Stimulated activated CD8-positive, alpha-beta memory T cell treated with anti-CD3 and anti-CD28 coated beads, Interleukin-4, amount 100 ng/mL, for 1 hour (primary cell): ENCODE data around the gene UXS1.

Source experiments
- DNase-seq, 2 donors: peaks; one replicate each; pipeline ENCODE4 v3.0.0-alpha.2; 2020; ENCODE audit warnings: low read depth in 2 of 2, low spot score in 1 of 2

Gene UXS1

DNA sequence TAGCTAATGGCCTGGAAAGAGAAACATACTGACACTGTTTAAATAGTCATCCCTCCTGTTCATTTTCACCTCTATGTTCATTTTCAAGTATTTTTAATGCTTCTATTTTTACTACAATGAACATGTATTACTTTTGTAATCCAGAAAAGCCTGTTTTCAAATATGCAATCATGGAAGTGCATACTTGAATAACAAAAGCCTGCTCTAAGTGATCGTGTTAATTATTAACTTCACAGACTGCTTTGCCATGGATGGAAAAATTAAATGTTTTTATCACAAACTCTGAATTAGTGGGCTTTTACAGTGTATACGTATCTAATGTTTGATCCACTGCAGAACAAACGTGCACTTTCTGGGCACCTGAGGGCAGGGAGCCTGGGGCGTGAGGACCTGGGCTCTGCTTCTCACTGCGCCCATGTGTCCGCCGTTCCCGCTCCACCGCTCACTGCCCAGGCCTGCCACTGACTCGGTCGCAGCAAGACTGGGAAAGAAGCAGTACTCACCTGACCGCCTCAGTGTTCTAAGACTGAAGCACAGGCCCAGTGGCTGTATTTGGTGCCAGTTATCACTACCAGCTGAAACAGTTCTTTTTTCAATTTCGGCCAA lies 80.6 kb downstream of the UXS1 start:
- no peak for DNase-seq

GRCh38 chr2:106111882-106112571 lies 82.1 kb downstream of the UXS1 start:
- no peak for DNase-seq

- no peak for DNase-seq
These were observed 84.3 kb downstream of the UXS1 start for GRCh38 chr2:106109675-106110424.

GRCh38 chr2:106108791-106109190 lies 85.3 kb downstream of the UXS1 start:
- DNase-seq: no peak

DNA sequence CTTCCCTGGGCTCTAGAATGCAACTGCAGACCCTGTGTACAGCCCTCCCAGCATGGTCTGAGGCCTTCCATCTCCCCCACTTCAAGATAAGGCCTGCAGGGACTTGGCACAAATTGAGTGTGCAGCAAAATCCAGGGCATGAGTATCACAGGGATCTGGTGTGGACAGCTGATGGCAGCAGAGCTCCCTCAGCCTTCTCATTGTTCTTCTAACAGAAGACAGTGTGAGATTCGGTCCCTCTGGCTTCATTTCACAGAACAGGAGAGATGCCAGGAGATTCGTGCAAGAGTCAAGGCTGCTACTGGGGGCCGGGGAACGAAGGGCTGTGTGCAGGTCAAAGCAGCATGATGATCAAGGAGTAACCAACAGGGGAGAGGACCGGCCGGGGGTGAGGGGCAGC lies 85.8 kb downstream of the UXS1 start:
- no peak for DNase-seq

GRCh38 chr2:106107509-106108131 lies 86.5 kb downstream of the UXS1 start:
- no peak for DNase-seq

GRCh38 chr2:106106622-106107508 lies 87.2 kb downstream of the UXS1 start:
- no peak for DNase-seq

DNA sequence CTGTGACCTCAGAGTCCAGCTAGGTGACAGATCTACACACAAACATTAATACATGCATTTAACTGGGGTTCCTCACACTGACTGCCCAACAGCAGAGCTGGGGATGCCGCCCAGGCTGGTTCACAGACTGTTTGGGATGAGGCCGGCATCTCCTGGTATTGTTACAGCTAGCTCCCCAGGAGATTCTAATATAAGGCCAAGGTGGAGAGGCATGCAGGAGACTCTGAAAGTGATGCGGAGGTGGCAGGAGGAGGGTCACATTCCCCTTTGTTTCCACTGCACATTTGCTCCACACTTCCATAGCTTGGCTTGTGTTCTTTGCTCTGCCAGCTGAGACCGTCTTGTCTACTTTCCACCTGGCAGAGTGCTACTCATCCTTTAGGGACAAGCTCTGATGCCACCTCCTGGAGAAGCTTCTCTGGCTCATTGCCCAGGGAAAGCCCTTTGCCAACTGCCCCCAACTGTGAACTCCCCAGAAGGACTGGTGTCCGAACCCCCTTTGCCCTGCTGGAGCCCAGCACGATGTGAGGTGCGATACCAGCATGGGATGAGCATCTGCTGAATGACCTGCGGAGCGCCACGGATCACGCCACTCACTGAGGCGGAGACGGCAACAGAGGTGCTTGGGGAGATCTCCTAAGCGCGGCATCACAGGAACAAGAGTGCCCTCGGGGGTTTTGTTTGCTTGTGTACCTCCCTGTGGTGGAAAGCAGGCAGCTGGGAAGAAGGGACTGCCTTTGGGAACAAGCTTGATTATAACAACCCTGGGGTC lies 88.8 kb downstream of the UXS1 start:
- no peak for DNase-seq

DNA sequence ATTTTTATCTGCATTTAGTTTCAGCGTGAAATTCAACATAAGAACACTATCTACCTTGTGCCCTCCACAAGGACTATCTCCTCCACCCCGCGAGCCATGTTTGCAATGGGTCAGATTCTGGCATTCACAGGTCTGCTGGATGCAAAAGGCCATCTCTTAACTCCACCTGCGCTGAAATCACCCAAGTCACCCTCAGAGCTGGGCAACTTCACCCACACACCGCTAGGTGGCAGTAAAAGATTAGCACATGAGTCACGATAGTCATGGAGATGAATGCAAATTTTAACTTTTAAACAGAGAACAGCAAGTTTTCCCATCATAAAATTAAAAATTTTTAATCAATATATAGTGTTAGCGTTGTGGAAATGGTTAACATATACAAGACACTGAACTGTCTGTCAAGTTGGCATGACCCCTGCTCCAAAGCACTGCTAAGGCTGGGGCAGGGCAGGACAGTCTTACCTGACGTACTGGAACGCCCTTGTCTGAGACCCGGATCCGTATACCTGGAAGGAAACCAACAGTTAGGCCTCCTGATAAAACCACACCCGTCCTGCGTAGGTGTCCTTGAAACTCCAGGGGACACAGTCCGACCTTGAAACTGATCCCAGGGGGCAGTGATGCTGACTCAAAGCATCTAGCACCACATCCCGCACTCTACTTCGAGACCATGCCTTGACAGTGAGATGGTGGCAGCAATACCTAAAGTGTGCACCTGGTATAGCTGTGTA lies 89.6 kb downstream of the UXS1 start:
- DNase-seq: peak in 1 of 2 donors; percentile 37

DNA sequence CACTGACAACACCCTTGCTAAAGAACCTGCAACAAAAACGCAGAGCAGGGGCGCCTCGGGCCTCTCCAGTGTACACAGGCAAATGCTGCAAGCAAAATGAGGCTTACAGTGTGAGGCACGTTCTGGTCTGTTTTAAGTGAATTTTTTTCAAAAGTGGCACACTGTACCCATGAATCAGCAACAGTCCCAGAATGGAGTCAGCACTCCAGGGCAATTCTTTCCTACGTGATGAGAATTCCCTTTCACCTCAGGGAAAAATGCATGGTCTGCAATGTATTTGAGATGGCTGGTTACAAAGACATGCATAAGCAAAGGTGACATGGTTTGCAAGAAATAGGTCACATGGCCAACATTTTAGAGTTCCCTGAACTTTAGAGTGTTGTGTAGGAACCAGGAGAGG lies 94.4 kb downstream of the UXS1 start:
- DNase-seq: no peak

DNA sequence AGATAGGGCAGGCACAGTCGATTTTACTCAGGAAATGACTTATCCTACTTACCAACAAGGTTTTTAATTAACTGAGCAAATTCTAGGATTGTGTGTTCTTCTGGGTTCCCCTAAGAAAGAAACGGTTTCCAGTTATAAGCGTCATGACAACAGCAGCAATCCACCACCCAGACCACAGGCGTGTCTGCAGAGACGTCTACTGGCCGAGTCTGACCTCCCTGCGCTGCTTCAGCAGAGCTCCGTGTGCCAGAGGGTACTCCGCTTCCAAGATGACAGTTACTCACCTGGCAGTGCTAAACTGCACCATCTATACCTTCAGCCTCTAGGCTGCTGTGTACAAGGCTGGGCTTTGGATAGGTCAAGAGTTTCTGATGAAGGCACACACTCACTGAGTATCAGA lies 95.4 kb downstream of the UXS1 start:
- no peak for DNase-seq

- no peak for DNase-seq
These were observed 96.0 kb downstream of the UXS1 start for GRCh38 chr2:106098081-106098480.

DNA sequence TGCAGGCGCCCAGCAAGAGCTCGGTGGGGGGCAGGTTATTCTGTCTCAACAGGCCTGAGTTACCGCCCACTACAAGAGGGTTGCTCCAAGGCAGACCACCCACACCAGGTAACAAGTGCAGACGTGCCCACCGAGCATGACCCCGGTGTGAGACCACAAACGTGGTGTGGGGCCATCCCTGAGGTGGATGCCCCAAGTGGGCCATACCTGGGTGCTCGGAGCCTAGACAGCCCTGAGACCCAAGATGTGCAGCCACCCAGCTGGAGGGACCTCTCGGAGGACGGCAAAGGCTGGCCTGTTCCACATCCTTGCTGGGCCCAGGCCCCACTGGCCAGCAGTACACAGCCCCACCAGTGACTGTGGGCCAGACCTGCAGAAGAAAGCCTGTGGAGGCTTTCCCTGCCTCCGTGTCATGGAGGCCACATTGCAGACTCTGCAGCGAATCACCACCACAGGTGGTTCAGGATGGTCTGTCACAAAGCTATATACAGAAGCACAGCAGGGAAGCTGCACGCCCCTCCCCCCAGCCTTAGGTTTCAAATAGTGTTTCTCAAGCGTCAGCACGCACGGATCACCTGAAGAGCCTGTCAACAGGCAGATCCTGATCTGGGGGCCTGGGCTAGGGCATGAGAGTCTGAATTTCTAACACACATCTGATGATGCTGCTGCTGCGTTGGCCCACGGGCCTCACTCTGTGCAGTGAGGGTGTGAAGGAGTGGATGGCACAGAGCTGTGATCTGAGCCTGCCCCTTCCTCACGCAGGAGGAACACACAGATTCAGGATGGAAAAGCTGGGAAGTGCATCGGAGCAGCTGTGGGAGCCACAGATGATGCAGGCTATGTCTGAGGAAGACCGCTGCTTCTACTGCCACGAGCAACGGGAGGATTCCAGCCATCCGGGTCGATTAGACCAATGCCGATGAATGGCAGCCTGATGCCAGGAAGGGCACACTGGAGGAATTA lies 96.8 kb downstream of the UXS1 start:
- no peak for DNase-seq

GRCh38 chr2:106096299-106097037 lies 97.6 kb downstream of the UXS1 start:
- no peak for DNase-seq

GRCh38 chr2:106095478-106096298 lies 98.4 kb downstream of the UXS1 start:
- peak; percentile 51 to 68 for DNase-seq

- DNase-seq: peak in 1 of 2 donors; percentile 35
These were observed 99.8 kb downstream of the UXS1 start for GRCh38 chr2:106094131-106094841.
